ENCODE data around the gene D2HGDH.
"Not testable (repeated sequence)": the region's sequence is repeated elsewhere in the genome, so short reads cannot be mapped to it uniquely, and the experiment has no call there.

The D2HGDH gene

DNA sequence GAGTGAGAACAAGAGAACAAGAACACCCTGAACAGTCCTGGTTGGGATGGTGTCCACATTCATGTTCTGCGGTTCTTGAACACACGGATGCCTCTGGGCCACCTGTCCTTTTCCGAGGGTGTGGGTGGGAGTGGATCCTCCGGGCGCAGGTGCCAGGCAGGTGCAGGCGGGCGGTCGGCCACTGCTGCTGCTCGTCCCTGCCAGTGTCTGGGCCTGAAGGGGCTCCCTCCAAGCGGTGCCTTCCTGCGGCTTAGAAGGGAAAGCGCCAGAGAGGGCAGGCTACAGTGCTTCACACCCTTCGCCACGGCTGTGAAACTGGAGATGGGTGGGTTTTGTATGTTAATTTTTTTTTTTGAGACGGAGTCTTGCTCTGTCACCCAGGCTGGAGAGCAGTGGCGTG lies 8.0 kb upstream of the D2HGDH start:
- DNase-seq, result no peak

DNA sequence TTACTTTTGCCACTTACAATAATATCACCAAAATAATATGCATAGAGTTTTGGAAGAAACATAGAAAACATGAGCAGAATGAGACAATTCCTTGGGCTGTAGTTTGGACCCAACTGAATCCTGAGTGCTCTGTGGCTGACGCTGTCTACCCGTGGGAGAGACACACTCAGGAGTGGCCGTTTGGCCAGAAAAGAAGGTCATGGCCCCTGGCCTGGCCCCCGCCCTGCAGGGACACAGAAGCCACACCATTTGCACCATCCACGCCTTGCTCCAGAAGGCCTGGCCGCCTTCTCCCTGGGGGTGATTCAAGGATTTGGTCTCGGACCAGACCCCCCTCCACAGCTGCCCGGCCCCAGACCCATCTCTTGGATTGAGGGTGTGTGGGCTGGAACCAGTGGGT lies 6.4 kb upstream of the D2HGDH start:
- DNase-seq, result no peak

DNA sequence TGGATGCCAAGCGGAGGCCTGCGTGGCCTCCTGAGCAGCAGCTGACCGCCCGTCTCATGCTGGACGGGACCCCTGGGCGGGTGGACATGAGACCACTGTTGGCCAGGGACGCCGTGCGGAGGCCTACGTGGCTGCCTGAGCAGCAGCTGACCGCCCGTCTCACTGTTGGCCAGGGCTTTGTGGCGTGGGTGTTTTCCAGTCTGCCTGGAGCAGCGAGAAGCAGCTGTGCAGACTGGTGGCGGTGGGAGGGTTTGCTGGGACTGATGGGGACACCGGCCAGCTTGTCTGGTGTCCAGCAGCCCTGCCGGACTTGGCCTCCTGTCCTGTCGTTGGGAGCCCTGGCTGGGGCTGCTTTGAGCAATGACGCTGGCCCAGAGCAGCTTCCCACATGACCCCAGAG lies 5.8 kb upstream of the D2HGDH start:
- no peak for DNase-seq

DNA sequence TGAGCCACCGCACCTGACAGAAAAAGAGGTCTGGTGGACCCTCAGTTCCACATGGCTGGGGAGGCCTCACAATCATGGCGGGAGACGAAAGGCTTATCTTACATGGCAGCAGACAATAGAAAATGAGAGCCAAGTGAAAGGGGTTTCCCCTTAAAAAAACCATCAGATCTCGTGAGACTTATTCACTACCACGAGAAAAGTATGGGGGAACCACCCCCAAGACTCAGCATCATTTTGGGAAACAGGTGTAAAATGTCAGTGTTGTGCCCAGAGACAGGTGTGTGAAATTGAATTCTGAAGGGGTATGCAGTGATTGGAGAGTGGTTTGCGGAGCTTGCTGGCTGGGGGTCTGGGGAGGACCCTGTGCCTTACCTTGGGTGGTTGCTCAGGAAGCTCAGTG lies 4.6 kb upstream of the D2HGDH start:
- no peak for DNase-seq

GRCh38 chr2:241730671-241731293 lies 3.6 kb upstream of the D2HGDH start:
- no peak for DNase-seq

GRCh38 chr2:241732513-241733186 lies 1.8 kb upstream of the D2HGDH start:
- peak; percentile 46 for DNase-seq

GRCh38 chr2:241733391-241734207 lies 831 bp upstream of the D2HGDH start:
- DNase-seq, result no peak

DNA sequence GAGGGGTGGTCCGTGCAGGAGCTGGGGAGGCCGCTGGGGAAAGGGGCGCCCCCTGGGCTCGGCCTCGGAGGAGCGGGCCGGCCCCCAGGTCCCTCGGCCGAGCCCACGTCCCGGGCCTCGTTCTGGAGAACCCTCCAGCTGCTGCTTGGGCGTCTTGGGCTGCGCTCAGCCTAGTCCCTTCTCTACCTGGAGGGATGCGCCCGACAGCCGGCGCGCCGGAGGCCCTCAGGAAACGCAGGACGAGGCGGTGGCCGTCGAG lies 293 bp upstream of the D2HGDH start:
- no peak for DNase-seq

DNA sequence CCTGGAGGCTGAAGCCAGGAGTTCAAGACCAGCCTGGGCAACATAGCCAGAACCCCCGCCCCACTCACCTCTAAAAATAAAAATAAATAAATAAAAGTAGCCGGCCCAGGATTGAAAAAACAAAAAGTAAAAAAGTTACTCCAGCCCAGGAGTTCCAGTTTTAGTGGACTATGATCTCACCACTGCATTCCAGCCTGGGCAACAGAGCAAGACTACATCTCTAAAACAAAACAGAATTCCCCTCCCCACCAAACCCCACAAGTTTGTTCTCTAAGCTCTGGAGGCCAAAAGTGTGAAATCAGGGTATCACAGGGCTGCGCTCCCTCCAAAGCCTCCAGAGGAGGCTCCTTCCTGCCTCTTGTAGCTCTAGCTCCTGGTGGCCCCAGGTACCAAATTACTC lies 1.7 kb downstream of the D2HGDH start:
- no peak for DNase-seq

DNA sequence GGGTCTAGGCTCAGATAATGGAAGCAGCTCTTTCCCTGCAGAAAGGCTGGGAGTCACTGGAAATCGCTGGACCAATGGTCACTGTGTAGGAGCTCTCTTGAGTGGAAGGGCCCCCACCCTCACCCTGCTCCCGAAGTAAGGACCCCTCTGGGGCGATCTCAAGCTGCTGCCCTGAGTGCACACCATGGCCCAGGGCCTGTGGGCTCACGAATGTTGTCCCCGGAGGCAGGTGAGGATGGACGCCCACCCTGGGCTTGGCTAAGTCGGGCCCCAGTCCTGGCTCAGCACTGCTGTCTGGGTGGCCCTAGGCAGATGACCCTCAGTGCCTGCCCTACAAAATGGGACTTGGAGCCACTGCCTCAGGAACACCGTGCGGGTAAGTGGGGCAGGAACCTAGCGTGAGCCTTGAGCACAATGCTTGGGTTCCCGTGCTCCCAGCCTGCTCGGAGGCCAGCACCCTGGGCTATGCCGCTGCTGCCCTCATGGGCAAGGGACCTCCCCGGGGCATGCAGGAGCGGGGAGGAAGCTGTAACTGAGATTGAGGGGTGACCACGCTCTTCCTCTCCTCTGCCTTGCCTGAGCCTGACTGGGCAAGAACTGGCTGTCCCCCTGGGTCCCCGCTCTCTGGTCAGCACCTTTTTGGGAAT lies 3.7 kb downstream of the D2HGDH start:
- no peak for DNase-seq

GRCh38 chr2:241739177-241739576 lies 4.7 kb downstream of the D2HGDH start:
- DNase-seq, result no peak

GRCh38 chr2:241739651-241740050 lies 5.2 kb downstream of the D2HGDH start:
- peak; percentile 31 for DNase-seq

DNA sequence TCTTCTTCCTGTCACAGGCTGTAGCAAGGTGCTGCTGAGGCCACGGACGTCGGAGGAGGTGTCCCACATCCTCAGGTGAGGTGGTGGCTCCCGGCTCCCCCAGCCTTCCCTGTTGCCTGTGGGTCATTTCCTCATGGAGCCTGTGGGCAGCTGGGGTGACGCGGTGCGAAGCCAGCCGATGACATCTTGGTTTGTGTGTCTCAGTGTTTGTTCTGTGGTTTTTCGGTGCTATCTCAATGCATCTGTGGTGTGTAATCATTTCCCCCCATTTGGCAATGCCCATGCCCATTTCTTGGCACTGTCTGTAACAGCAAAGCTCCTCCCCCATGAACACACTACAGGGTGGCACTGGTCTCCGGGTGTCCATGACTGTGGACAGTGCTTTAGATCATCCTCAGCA lies 6.6 kb downstream of the D2HGDH start:
- no peak for DNase-seq

DNA sequence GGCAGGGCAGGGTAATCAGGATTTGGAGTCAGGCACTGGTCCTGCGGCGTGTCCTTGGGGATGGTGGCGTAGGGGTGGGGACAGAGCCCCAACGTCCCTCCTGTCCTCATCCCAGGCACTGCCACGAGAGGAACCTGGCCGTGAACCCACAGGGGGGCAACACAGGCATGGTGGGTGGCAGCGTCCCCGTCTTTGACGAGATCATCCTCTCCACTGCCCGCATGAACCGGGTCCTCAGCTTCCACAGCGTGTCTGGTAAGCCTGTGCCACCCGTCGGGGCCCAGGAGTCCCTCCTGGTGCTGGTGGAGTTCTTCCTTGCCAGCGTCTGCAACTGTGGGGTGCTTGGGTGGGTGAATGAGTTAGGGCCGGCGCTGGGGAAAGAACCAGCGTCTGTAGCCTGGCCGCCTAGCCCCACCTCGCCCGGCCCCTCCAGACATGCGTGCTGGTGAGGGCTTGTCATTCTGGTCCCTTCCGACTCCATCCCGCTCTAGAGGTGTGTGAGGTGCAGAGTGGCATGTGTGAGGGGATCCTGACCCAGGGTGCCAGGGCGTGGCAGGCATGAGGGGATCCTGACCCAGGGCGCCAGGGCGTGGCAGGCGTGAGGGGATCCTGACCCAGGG lies 8.0 kb downstream of the D2HGDH start:
- no peak for DNase-seq

- DNase-seq, result not testable (repeated sequence)
Measured at GRCh38 chr2:241743008-241743407, 8.6 kb downstream of the D2HGDH start.

- no peak for DNase-seq
Measured at GRCh38 chr2:241743620-241744019, 9.2 kb downstream of the D2HGDH start.

DNA sequence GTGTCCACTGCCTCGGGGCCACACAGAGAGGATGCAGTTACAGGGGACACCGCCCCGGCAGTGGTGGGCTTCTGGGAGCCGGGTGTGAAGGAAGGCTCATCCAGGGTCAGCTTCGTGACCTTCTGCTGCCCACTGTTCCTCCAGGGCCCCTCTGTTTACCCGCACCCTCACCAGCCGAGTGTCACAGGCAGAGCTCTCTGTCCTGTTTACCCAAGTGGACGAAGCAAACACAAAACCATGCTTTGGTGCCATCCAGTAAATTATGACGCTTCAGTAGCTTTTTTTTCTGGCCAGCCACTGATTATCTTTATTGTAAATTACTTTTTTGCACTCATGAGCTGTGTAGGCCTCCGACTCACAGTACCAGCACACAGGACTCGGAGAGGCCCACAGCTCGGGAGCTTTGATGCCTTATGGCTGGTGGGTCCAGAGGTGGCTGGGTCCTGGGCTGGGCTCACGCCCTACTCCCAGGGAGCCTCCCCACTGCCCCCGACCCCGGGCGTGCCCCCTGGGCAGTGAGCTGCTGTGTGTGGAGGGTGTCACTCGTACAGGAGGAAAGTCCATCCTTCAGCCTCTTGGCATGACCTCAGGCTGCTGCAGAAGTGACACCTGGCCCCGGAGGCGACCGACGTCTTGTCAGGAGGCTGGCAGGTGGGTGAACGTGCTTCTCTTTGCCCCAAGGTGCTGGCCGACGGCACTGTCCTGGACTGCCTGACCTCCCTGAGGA lies 9.8 kb downstream of the D2HGDH start:
- no peak for DNase-seq

DNA sequence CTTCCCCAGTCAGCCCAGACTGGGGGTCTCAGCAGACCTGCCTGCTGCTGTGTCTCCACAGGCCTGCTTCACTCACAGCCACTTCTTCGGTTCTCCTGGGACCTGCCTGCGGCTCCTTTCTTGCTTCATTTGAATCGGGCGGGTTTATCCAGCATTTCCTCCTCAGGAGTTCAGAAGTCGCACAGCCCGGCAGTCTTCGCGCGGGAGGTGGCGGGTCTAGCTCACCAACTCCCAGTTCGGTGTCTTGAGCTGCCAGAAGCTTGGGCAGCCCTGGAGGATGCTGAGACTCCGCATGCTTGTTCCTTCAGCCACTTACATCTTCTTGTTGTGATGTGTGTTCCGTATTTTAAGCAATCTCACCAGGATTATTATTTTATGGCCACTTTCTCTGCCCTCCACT lies 10.8 kb downstream of the D2HGDH start:
- DNase-seq, result no peak

- DNase-seq, result no peak
Measured at GRCh38 chr2:241746084-241746483, 11.7 kb downstream of the D2HGDH start.

DNA sequence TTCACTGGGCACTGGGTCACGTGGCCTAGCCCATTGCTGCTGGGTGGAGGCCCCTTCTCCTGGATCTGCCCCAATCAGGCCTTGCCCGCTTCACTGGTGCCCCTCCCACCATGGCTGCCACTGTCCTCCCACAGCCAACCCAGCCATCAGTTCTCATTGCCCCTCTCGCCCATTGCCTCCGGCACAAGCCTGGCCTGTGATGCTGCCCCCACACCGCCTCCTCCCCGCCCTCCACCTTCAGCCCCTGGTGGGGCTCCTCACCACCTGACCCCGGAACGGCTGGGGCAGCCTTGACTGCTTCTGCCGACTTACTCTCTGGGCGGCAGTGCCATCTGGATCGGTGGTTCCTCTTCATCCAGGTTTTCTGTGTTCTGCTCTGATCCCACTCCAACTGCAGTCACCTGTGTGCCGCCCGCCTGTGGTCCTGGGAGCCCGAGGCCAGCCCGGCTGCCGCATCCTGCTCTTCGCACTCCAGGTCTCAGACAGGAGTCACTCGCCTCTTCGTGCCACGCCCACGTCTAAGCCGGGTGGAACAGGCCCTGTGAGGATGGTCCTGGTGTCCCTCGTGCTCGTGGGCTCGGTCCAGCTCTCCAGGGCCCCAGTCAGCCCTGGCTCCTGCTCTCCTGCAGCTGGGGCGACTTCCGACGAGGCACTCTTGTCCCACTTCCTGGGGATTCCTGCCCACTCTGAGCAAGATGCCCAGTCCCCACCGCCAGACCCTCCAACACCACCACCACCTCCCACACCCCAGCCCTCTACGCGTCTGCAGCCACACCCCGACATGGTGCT lies 14.2 kb downstream of the D2HGDH start:
- DNase-seq, result no peak

GRCh38 chr2:241750076-241750840 lies 15.8 kb downstream of the D2HGDH start:
- no peak for DNase-seq
